Non-pigmented ciliary epithelial cell (primary cell): ENCODE data around the gene CSNK1A1.
"Not testable (repeated sequence)": the region's sequence is repeated elsewhere in the genome, so short reads cannot be mapped to it uniquely, and the experiment has no call there.

Experiments
- DNase-seq: peaks from one replicate; pipeline ENCODE4 v3.0.0-alpha.2; 2010; ENCODE audit warnings: low read depth

CSNK1A1 gene

GRCh38 chr5:149551227-149552037 is at the start of gene CSNK1A1:
CSNK1A1 (minus strand) TSS chr5:149551439; CDS start chr5:149550964, 475 bp downstream.
- DNase-seq, result peak; percentile 89

GRCh38 chr5:149600932-149601331 is 49.7 kb upstream of the CSNK1A1 start:
- no peak for DNase-seq

- DNase-seq, result no peak
These were observed 48.1 kb upstream of the CSNK1A1 start for GRCh38 chr5:149599375-149599774.

- DNase-seq, result no peak
These were observed 47.7 kb upstream of the CSNK1A1 start for GRCh38 chr5:149598966-149599365.

GRCh38 chr5:149598234-149598633 is 47.0 kb upstream of the CSNK1A1 start:
- not testable (repeated sequence) for DNase-seq

GRCh38 chr5:149597618-149598017 is 46.4 kb upstream of the CSNK1A1 start:
- DNase-seq, result no peak

- no peak for DNase-seq
These were observed 45.5 kb upstream of the CSNK1A1 start for GRCh38 chr5:149596712-149597111.

GRCh38 chr5:149595105-149595504 is 43.9 kb upstream of the CSNK1A1 start:
- DNase-seq, result not testable (repeated sequence)

- DNase-seq, result no peak
These were observed 43.1 kb upstream of the CSNK1A1 start for GRCh38 chr5:149594206-149594895.

DNA sequence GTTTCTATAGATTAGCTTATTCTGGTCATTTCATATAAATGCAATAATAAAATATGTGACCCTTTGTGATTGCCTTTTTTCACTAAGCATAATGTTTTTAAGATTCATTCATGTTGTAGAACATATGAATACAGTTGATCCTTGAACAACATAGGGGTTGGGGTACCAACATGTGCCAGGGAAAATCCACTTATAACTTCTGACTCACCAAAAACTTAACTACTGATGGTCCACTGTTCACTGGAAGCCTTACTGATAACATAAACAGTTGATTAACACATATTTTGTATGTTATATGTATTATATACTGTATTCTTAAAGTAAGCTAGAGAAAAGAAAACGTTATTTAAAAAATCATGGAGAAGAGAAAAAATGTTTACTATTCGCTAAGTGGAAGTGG is 42.1 kb upstream of the CSNK1A1 start:
- no peak for DNase-seq

- DNase-seq, result no peak
These were observed 37.7 kb upstream of the CSNK1A1 start for GRCh38 chr5:149588936-149589335.

DNA sequence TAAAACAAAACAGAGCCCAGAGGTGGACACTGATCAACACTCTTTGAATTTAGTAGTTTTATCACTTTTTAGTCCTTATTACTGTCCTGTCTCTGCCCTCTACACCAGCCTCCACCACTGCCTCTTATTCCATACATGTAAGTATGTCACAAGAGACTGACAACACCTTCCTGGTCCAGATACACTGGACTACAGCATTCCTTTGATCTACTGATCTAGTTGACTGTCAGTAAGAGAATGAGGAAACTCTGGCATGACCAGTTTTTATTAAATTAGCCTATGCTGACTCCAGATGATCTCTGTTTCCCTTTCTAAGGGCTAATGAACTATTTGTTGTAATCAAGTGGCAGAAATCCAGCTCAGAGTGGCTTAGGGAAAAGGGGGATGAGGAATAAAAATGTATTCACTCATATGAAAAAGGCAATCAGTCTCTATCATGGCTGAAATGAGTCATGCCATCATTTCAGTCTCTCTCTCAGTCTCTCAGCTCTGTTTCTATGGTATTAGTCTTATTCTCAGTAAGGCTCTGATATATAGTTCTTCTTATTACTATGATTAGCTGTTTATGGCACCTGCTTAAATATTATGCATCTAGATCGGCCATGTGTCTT is 35.6 kb upstream of the CSNK1A1 start:
- DNase-seq, result no peak

DNA sequence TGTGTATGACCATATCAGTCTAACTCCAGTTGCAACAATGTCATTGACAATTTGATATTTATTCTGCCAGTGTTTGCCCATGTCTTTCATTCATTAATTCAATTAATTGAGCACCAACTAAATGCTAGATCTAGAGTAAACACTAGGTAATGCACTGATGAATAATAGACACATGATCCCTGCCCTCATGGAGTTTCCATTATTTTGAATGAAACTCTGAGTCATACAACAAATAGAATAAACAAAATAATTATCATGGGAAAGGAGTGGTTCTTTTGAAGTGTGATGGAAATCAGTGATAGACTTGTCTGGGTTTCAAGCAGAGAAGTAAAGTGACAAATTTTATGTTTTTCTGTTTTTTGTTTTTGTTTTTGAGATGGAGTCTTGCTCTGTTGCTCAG is 34.7 kb upstream of the CSNK1A1 start:
- no peak for DNase-seq

DNA sequence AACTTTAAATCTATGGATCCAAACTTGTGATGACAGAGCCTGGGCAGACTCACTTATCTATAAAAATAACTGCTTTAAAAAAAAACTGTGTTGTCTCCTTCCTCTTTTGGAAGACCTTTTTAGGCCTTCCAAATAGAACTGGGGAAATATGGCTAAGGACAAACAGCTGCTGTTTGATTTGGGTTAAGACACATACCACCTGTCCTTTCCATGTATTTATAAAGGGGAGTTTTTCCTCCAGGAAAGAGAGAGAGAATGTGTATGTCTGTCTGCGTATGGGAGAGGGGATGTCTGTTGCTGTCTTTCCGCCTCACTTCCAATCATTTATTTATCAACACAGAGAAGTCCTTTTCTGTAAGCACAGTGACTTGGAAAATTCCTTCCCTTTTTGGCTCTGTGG is 32.9 kb upstream of the CSNK1A1 start:
- DNase-seq, result no peak

GRCh38 chr5:149583394-149583793 is 32.2 kb upstream of the CSNK1A1 start:
- no peak for DNase-seq

DNA sequence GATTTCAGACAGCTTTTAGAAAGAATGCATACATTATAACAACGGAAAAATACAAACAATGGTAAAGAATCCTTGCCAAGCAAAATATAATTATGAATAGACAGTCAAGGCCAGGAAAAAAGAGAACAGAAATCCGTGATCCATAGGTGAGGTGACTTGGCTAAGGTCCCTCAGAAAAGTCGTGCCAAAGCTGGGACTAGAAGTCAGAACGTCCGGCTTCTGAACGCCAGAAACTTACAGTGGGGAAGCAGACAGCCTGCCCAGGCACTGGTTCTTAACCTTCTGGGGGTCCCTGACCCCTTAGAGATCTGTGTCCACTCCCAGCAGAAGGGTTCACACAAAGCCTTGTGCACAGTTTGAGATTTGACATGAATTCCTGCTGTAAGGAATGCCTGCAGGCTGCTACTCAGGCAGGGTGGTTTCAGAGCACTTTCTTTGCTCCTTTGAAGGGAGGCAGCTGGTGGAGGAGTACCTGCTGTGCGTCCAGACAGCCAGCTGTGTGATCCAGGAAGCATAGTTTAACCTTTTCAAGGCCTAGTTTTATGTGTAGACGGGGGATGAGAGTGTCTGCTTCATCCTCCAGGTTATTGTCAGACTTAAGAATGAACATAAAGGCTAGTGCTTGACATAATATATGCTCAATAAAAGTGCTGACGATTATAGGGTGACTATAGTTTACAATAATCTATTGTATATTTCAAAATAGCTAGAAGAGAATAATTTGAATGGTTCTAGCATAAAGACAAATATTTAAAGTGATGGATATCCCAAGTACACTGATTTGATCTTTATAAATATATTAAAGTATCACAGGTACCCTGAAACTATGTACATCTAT is 30.9 kb upstream of the CSNK1A1 start:
- DNase-seq, result no peak

- DNase-seq, result no peak
These were observed 30.1 kb upstream of the CSNK1A1 start, which contains the start of gene ARHGEF37 for GRCh38 chr5:149581192-149581861. ARHGEF37 (plus strand) TSS chr5:149581498; CDS start chr5:149597770, 16,272 bp downstream.

GRCh38 chr5:149580808-149581191 is 29.6 kb upstream of the CSNK1A1 start:
- no peak for DNase-seq

DNA sequence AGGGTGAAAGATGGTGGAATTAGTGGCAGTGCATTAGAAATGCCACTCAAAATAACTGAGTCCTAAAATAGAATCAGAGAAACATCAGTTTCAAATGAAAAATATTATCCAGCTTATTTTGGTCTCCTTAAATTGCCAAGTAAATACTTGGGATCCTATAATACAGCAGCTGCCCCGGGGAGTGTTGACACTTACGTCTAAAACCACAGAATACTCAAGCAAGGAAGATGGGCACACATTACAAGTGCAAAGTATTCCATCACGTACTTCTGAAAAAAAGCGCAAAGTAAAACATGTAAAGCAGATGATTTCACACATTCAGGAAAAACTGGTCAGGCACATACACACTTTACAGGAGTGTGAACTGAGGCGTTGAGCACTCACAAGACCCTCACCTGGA is 27.7 kb upstream of the CSNK1A1 start:
- no peak for DNase-seq

DNA sequence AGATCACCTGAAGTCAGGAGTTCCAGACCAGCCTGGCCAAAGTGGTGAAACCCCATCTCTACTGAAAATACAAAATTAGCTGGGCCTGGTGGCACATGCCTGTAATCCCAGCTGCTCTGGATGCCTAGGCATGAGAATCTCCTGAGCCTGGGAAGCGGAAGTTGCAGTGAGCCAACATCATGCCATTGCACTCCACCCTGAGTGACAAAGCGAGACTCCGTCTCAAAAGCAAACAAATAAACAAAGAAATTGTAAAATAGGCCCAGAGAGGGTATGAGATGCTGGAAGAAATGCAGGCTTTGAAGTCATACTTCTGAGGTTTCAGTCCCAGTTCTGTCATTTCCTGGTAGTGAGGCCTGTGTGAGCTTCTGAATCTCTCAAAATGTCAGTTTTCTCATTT is 24.8 kb upstream of the CSNK1A1 start:
- DNase-seq, result no peak

DNA sequence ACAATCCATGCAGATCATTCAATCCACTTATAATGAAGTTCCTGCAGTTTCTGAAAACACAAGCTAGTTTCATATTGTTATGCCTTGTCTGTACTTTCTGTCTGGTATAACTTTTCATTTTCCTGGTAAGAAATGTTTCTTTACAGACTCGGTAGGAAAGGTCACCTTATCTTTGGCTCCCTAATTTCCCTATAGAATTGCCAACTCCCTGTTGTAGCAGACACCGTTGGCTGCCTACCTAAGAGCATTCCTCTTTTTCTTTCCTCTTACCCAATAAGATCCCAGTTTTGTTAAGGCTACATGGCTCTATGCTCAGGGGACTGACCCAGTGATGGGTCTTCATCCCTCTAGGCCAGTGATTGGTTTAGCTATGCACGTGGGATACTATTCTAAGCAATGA is 23.9 kb upstream of the CSNK1A1 start:
- no peak for DNase-seq
